ENCODE results near the gene DUSP23. TPM values are rescaled to one million over a fixed set of nuclear protein-coding genes. Genes with fewer than 3 reads are reported as not detected.

The DUSP23 gene
- total RNA-seq, result 10 to 100 TPM; 33.6 to 58.5 (median 48.8) TPM
- long read RNA-seq, donor 1, transcript DUSP23-201 (2 exons, 756 nt), result major isoform, 23 of 44 reads
- long read RNA-seq, donor 1, transcript DUSP23-202 (3 exons, 694 nt), result minor isoform, 13 of 44 reads
- long read RNA-seq, donor 1, partial matches to known transcripts, result 7 of 44 reads
- long read RNA-seq, donor 1, other reads (novel, unspliced or antisense), result 0 of 44 reads
- long read RNA-seq, donor 2, transcript DUSP23-202 (3 exons, 694 nt), result minor isoform, 16 of 44 reads
- long read RNA-seq, donor 2, transcript DUSP23-201 (2 exons, 756 nt), result major isoform, 24 of 44 reads
- long read RNA-seq, donor 2, partial matches to known transcripts, result 0 of 44 reads
- long read RNA-seq, donor 2, other reads (novel, unspliced or antisense), result 0 of 44 reads

DNA sequence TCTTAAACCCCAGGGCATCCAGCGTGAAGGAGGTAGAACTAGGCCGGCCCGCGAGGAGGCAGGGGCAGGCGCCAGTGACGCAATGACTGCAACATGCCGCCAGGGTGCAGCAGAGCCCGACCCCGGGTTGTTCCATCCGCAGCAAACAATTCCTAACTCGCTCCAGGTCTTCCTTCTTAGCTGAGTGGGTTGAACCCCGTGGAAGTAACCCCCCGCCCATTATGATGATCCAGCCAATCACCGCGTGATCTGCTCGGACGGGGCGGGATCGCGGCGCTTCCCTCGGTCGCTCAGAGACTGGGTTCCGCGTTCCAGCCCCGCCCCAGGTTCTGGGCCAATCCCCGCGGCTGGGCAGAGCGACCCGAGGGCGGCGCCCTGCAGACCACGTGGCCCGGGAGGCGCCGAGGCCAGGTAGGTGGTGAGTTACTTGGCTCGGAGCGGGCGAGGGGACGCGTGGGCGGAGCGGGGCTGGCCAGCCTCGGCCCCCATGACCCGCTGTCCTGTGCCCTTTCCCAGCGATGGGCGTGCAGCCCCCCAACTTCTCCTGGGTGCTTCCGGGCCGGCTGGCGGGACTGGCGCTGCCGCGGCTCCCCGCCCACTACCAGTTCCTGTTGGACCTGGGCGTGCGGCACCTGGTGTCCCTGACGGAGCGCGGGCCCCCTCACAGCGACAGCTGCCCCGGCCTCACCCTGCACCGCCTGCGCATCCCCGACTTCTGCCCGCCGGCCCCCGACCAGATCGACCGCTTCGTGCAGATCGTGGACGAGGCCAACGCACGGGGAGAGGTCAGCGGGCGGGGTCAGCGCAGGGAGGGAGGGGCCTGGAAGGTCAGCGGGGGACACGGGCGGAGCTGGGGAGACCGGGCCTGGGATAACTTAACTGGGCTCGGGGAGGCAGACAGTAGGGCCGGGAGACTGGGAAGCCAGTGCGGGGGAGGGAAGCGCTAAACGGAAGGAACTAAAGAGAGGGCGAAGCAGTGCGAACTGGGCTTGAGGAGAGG is at the start of gene DUSP23:
DUSP23 (plus strand) TSS at position 380 of the 1,000 bp plus-strand sequence; CDS start at position 519, 139 bp downstream.
- H3K4me3 ChIP-seq, result peak within 1 kb of the TSS; percentile 69
- ATAC-seq (peak; percentile 98), DNase-seq (peak; percentile 98 to 99 (median 98))
- intact Hi-C loops (cut with DNase I, micrococcal nuclease), result no loop called here
- no peaks in the 10 kb centered on the region for H3K9me3 ChIP-seq
- H3K36me3 ChIP-seq (ENCODE audit: low read depth), result no peaks in the 10 kb centered on the region
- H3K4me1 ChIP-seq (ENCODE audit: low read depth), result peaks cover 5% of the 10 kb centered on the region
- TF ChIP-seq, protein P1, sequence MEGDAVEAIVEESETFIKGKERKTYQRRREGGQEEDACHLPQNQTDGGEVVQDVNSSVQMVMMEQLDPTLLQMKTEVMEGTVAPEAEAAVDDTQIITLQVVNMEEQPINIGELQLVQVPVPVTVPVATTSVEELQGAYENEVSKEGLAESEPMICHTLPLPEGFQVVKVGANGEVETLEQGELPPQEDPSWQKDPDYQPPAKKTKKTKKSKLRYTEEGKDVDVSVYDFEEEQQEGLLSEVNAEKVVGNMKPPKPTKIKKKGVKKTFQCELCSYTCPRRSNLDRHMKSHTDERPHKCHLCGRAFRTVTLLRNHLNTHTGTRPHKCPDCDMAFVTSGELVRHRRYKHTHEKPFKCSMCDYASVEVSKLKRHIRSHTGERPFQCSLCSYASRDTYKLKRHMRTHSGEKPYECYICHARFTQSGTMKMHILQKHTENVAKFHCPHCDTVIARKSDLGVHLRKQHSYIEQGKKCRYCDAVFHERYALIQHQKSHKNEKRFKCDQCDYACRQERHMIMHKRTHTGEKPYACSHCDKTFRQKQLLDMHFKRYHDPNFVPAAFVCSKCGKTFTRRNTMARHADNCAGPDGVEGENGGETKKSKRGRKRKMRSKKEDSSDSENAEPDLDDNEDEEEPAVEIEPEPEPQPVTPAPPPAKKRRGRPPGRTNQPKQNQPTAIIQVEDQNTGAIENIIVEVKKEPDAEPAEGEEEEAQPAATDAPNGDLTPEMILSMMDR (IDR thresholded peaks at IDR 0.05), result peak; percentile 92

DNA sequence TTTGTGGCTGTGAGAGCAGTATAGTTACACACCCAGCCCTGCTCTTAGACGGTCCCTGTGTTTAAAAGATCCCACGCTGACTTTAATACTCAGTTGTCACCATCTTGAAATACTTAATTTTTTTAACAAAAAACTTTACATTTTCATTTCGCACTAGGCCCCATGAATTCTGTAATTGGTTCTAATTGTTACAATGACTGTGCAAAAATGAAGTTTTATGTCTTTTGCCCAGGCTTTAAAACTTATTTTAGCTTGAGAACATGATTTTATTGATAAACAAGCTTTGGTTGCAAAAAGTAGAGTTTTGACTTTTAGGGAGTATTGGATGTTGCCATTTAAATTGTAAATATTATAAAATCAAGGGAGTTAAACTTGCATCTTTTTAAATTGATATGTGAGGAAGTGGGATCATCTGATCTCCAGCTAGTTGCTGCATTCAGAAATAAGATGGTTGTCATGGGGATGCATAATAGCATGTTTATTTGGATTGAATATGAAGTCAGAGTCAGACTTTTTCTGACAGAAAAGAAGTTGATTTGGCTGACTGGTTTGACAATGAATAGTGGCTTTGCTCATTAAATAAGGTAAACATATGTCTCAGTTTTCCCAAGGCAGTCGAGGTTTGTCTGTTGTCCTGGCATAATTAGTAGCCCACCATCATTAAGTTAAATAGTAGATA is 43.4 kb upstream of the DUSP23 start:
- no peaks in the 10 kb centered on the region for H3K36me3 ChIP-seq (ENCODE audit: low read depth)
- no peak overlapping the region for H3K4me3 ChIP-seq
- no peak for ATAC-seq
- TF ChIP-seq, protein P1 (IDR thresholded peaks at IDR 0.05), result no peak
- DNase-seq, result no peak
- no peaks in the 10 kb centered on the region for H3K4me1 ChIP-seq (ENCODE audit: low read depth)
- intact Hi-C loops (cut with DNase I, micrococcal nuclease), result no loop called here
- H3K9me3 ChIP-seq, result no peaks in the 10 kb centered on the region

DNA sequence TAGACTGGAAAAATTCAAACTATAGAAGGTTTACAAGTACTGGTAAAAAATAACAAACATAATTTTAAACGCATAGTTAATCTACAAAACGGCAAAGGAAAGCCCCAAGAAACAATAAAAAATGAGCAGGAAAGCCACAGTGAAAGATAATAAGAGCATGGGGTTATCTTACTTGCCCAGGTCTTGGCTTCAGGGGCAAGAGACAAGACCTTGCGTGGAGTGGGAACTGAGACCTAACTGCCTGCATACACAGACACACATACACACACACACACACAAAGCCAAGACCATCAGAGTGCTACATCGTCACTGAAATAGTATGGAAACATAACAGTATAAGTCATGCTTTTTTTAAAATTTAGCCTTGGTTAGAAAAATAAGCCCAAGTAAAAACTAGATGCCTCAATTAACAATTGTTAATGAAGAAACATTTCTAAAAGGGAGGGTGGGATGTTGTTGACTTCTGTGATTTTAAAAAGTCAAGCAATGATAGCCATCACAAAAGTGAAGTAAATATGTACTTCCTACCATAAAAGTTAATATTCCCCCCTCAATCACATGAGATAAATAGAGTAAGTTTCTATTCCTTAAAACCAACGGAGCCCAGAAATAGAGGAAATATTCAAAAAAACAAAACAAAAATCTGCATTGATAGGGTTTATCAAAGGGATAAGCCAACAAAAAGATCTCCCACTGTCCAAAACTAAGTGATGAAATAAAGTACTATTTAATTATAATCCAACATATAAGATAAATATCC is 36.9 kb upstream of the DUSP23 start:
- intact Hi-C loops (cut with DNase I, micrococcal nuclease), result no loop called here
- Histone ChIP-seq H3K9me3 (no peaks in the 10 kb centered on the region), H3K4me3 (no peak overlapping the region), H3K36me3 (ENCODE audit: low read depth) (no peaks in the 10 kb centered on the region), H3K4me1 (ENCODE audit: low read depth) (no peaks in the 10 kb centered on the region)
- TF ChIP-seq, protein P1 (IDR thresholded peaks at IDR 0.05), result no peak
- ATAC-seq (no peak), DNase-seq (no peak)

DNA sequence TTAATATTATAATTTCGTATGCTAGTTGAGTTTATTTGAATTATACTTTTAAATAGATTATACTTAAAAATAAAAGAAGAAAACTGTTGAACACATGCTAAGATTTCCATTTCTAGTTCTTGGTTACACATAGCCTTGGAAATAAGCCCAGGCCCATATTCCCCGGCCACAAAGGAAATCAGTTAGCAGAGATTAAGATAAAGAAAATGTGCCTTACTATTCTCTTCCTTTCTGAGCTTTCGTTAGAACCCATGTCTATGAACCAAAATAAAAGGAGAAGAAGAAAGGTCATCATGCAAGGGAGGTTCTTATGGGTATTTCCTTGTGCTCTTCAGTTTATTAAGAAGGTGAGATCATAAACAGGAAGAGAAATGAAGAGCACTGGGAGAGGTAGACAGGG is 34.1 kb upstream of the DUSP23 start:
- ATAC-seq, result no peak

More for the DNA sequence above, 34.1 kb upstream of the DUSP23 start:
- Histone ChIP-seq H3K4me3 (no peak overlapping the region), H3K4me1 (ENCODE audit: low read depth) (no peaks in the 10 kb centered on the region), H3K9me3 (no peaks in the 10 kb centered on the region), H3K36me3 (ENCODE audit: low read depth) (no peaks in the 10 kb centered on the region)
- TF ChIP-seq, protein P1 (IDR thresholded peaks at IDR 0.05), result no peak
- intact Hi-C loops (cut with DNase I, micrococcal nuclease), result no loop called here
- DNase-seq, result no peak
